SK-N-SH (cell line): ENCODE results near the gene SPOCK3. TPM values are rescaled to one million over a fixed set of nuclear protein-coding genes. Genes with fewer than 3 reads are reported as not detected.

ENCODE experiments used
- CTCF ChIA-PET: fragments of 300-600, 350-600 bp; formaldehyde crosslinking; extraction: SDS; loops from one replicate; lab custom pipeline; 2021; lab: Yijun Ruan, JAX
- POLR2A ChIA-PET: fragments of 350-600 bp; sonication (Branson Sonifier 250); formaldehyde crosslinking; extraction: SDS; loops from one replicate; lab custom pipeline; 2020; ENCODE audit warnings: antibody characterized with exemption, inconsistent platforms; lab: Yijun Ruan, JAX
- DNase-seq: peaks from one replicate; pipeline ENCODE4 v3.0.0; 2012
- H2AFZ ChIP-seq: fragments of 200-600 bp; sonication (generic); 2 replicates; pipeline ENCODE4 v1.8.1; 2016; ENCODE audit warnings: antibody characterized with exemption, mild to moderate bottlenecking, low read depth
- H3F3A ChIP-seq: fragments of 200-600 bp; sonication (generic); replicated peaks from 2 replicates; pipeline ENCODE3; 2016; ENCODE audit warnings: antibody characterized with exemption, mild to moderate bottlenecking; ENCODE audit not compliant: insufficient read depth
- H3K27ac ChIP-seq, 2 experiments: fragments of 200-500 bp in 1 of 2; fragments of 200-600 bp in 1 of 2; sonication (Bioruptor generic) in 1 of 2; sonication (generic), shearing (Covaris generic) in 1 of 2; 2 replicates each; pipeline versions ENCODE4 v1.5.1 to v1.6.1; 2014 to 2016; ENCODE audit warnings: low read depth in 2 of 2, inconsistent platforms in 1 of 2, low read length in 1 of 2, mild to moderate bottlenecking in 1 of 2, mixed read lengths in 1 of 2
- H3K27me3 ChIP-seq: fragments of 200-600 bp; sonication (generic), shearing (Covaris generic); 2 replicates; pipeline ENCODE4 v1.6.1; 2016; ENCODE audit warnings: mixed run types; ENCODE audit not compliant: insufficient read depth
- H3K36me3 ChIP-seq, 2 experiments: fragments of 200-500 bp in 1 of 2; fragments of 200-600 bp in 1 of 2; sonication (Bioruptor generic) in 1 of 2; sonication (generic) in 1 of 2; replicated peaks in 1 of 2; 2 replicates each; pipeline versions ENCODE3 to v1.5.1; 2014 to 2016; ENCODE audit warnings: low read length in 1 of 2, mild to moderate bottlenecking in 1 of 2; ENCODE audit not compliant: insufficient read depth in 2 of 2, control insufficient read depth in 1 of 2
- H3K4me1 ChIP-seq, 2 experiments: fragments of 200-500 bp in 1 of 2; fragments of 200-600 bp in 1 of 2; sonication (Bioruptor generic) in 1 of 2; sonication (generic), shearing (Covaris generic) in 1 of 2; 2 replicates each; pipeline versions ENCODE4 v1.5.1 to v1.6.1; 2014 to 2016; ENCODE audit warnings: low read depth in 1 of 2, low read length in 1 of 2, mixed run types in 1 of 2; ENCODE audit not compliant: insufficient read depth in 2 of 2, control insufficient read depth in 1 of 2
- H3K4me2 ChIP-seq: fragments of 200-600 bp; sonication (generic), shearing (Covaris generic); 2 replicates; pipeline ENCODE4 v1.6.1; 2017; ENCODE audit warnings: mixed run types
- H3K4me3 ChIP-seq, 2 experiments: fragments of 200-500 bp in 1 of 2; fragments of 200-600 bp in 1 of 2; sonication (Bioruptor generic) in 1 of 2; sonication (generic), shearing (Covaris generic) in 1 of 2; 2 replicates each; pipeline versions ENCODE4 v1.5.1 to v1.8.1; 2014 to 2016; ENCODE audit warnings: low read depth in 2 of 2, inconsistent platforms in 1 of 2, low read length in 1 of 2, mild to moderate bottlenecking in 1 of 2, mixed read lengths in 1 of 2, moderate library complexity in 1 of 2
- H3K79me2 ChIP-seq: fragments of 200-600 bp; sonication (generic); 2 replicates; pipeline ENCODE4 v1.8.1; 2017; ENCODE audit warnings: mild to moderate bottlenecking; ENCODE audit not compliant: insufficient read depth
- H3K9ac ChIP-seq: fragments of 200-600 bp; sonication (generic); 2 replicates; pipeline ENCODE4 v1.6.1; 2017; ENCODE audit warnings: mixed run types
- H3K9me2 ChIP-seq: fragments of 200-600 bp; sonication (generic); 2 replicates; pipeline ENCODE4 v1.6.1; 2017; ENCODE audit warnings: mixed run types
- H3K9me3 ChIP-seq: fragments of 200-600 bp; sonication (generic); 2 replicates; pipeline ENCODE4 v1.6.1; 2017; ENCODE audit warnings: mixed run types, mild to moderate bottlenecking, moderate library complexity
- H4K20me1 ChIP-seq: fragments of 200-600 bp; sonication (generic); 2 replicates; pipeline ENCODE4 v1.6.1; 2017; ENCODE audit warnings: mild to moderate bottlenecking, mixed run types; ENCODE audit not compliant: insufficient read depth
- CTCF ChIP-seq: fragments of 200-600 bp; sonication (generic); IDR thresholded peaks from 2 replicates; pipeline ENCODE4 v1.6.1; 2017; ENCODE audit warnings: antibody characterized with exemption, mild to moderate bottlenecking, moderate library complexity
- ELF1 ChIP-seq: IDR thresholded peaks from 2 replicates; pipeline ENCODE4 v1.4.0; 2012
- EP300 ChIP-seq, 2 experiments: IDR thresholded peaks; 2 replicates each; pipeline versions ENCODE4 v1.4.0 to v1.6.1; 2012; ENCODE audit warnings: borderline replicate concordance in 1 of 2, low read depth in 1 of 2, low read length in 1 of 2
- FOSL2 ChIP-seq: IDR thresholded peaks from 2 replicates; pipeline ENCODE4 v1.4.0; 2012; ENCODE audit warnings: low read depth, mild to moderate bottlenecking, moderate library complexity, borderline replicate concordance
- GABPA ChIP-seq: IDR thresholded peaks from 2 replicates; pipeline ENCODE4 v1.4.0; 2012; ENCODE audit warnings: low read depth, mild to moderate bottlenecking
- GATA2 ChIP-seq: sonication (generic); formaldehyde crosslinking; IDR thresholded peaks from 2 replicates; pipeline ENCODE4 v1.5.0; 2020; ENCODE audit warnings: mild to moderate bottlenecking, missing genetic modification reagents
- IRF3 ChIP-seq: fragments of 150-350 bp; IDR thresholded peaks from 2 replicates; pipeline ENCODE4 v1.6.1; 2016; ENCODE audit warnings: mild to moderate bottlenecking, low read depth, low read length
- JUND ChIP-seq: IDR thresholded peaks from 2 replicates; pipeline ENCODE4 v1.4.0; 2012
- NFIC ChIP-seq: IDR thresholded peaks from 2 replicates; pipeline ENCODE4 v1.4.0; 2012; ENCODE audit warnings: borderline replicate concordance
- NRF1 ChIP-seq: IDR thresholded peaks from 2 replicates; pipeline ENCODE4 v1.6.1; 2012; ENCODE audit warnings: low read depth, mild to moderate bottlenecking, low read length
- PBX3 ChIP-seq: IDR thresholded peaks from 2 replicates; pipeline ENCODE4; 2012
- RAD21 ChIP-seq: IDR thresholded peaks from 2 replicates; pipeline ENCODE4 v1.6.1; 2012; ENCODE audit warnings: mild to moderate bottlenecking, low read length
- REST ChIP-seq: IDR thresholded peaks from 2 replicates; pipeline ENCODE4 v1.6.1; 2012; ENCODE audit warnings: mild to moderate bottlenecking, low read depth, low read length, moderate library complexity
- RFX5 ChIP-seq: IDR thresholded peaks from 2 replicates; pipeline ENCODE4 v1.6.1; 2012; ENCODE audit warnings: mild to moderate bottlenecking, improper control_type of control experiment, low read length
- RXRA ChIP-seq: IDR thresholded peaks from 2 replicates; pipeline ENCODE4 v1.4.0; 2012; ENCODE audit warnings: low read depth, mild to moderate bottlenecking, borderline replicate concordance
- SIN3A ChIP-seq: IDR thresholded peaks from 2 replicates; pipeline ENCODE4 v1.6.1; 2012; ENCODE audit warnings: low read depth, mild to moderate bottlenecking, low read length, moderate library complexity, borderline replicate concordance
- SMC3 ChIP-seq: IDR thresholded peaks from 2 replicates; pipeline ENCODE4 v1.6.1; 2012; ENCODE audit warnings: low read depth, low read length, improper control_type of control experiment
- TEAD4 ChIP-seq: IDR thresholded peaks from 2 replicates; pipeline ENCODE4 v1.4.0; 2012; ENCODE audit warnings: mild to moderate bottlenecking, borderline replicate concordance; ENCODE audit not compliant: insufficient read depth
- USF1 ChIP-seq: IDR thresholded peaks from 2 replicates; pipeline ENCODE4 v1.4.0; 2012; ENCODE audit warnings: low read depth, borderline replicate concordance
- polyA plus RNA-seq, 3 experiments: library from polyadenylated mRNA; depleted of rRNA; stranded (reverse); fragments of >200 nt; gene quantifications; 2 replicates each; pipeline ENCODE4 v1.2.3, GENCODE V29; 2012

The SPOCK3 gene
- polyA plus RNA-seq, 1 of the 3 experiments (the other 2 are of a cell fraction): not detected

GRCh38 chr4:166763018-166763417, 471.3 kb downstream of the SPOCK3 start:
- H3K9me2 ChIP-seq: no peaks in the 10 kb centered on the region
- TF ChIP-seq REST (no peak), JUND (no peak), ELF1 (no peak), NFIC (no peak), CTCF (no peak), RAD21 (no peak), USF1 (no peak), TEAD4 (no peak), FOSL2 (no peak), EP300 (IDR thresholded peaks at IDR 0.05; ENCODE audit: borderline replicate concordance in 1 of 2, low read depth in 1 of 2, low read length in 1 of 2) (no peak), IRF3 (no peak), RXRA (no peak), GATA2 (CRISPR knock-in tag) (no peak), SMC3 (no peak), GABPA (no peak), PBX3 (no peak), SIN3A (no peak), RFX5 (no peak), NRF1 (no peak)
- no peaks in the 10 kb centered on the region for H4K20me1 ChIP-seq
- no peaks in the 10 kb centered on the region for H3K4me1 ChIP-seq
- no peaks in the 10 kb centered on the region for H3F3A ChIP-seq
- no peak for DNase-seq
- no peak overlapping the region for H2AFZ ChIP-seq
- no peak overlapping the region for H3K27ac ChIP-seq
- ChIA-PET POLR2A (no interaction called here), CTCF (no interaction called here)
- no peaks in the 10 kb centered on the region for H3K36me3 ChIP-seq
- no peak overlapping the region for H3K9ac ChIP-seq
- H3K4me3 ChIP-seq: no peak overlapping the region
- H3K79me2 ChIP-seq: no peaks in the 10 kb centered on the region
- no peaks in the 10 kb centered on the region for H3K9me3 ChIP-seq
- no peak overlapping the region for H3K4me2 ChIP-seq
- no peaks in the 10 kb centered on the region for H3K27me3 ChIP-seq
